Fibroblast of mammary gland (primary cell): ENCODE results near the gene CCDC86.

ENCODE experiments used
- DNase-seq: peaks from one replicate; pipeline ENCODE4 v3.0.0-alpha.2; 2010; ENCODE audit warnings: low read depth
- H3K4me3 ChIP-seq: 2 replicates; pipeline ENCODE4 v1.5.1; 2011; ENCODE audit warnings: low read depth, mild to moderate bottlenecking, low read length, moderate library complexity; ENCODE audit not compliant: control insufficient read depth
- TF ChIP-seq, protein P1 (sequence below): conservative IDR thresholded peaks from 2 replicates; pipeline ENCODE4 v1.5.1; 2011; ENCODE audit warnings: low read depth, low read length, inconsistent platforms; ENCODE audit not compliant: control insufficient read depth, insufficient read depth

The CCDC86 gene

DNA sequence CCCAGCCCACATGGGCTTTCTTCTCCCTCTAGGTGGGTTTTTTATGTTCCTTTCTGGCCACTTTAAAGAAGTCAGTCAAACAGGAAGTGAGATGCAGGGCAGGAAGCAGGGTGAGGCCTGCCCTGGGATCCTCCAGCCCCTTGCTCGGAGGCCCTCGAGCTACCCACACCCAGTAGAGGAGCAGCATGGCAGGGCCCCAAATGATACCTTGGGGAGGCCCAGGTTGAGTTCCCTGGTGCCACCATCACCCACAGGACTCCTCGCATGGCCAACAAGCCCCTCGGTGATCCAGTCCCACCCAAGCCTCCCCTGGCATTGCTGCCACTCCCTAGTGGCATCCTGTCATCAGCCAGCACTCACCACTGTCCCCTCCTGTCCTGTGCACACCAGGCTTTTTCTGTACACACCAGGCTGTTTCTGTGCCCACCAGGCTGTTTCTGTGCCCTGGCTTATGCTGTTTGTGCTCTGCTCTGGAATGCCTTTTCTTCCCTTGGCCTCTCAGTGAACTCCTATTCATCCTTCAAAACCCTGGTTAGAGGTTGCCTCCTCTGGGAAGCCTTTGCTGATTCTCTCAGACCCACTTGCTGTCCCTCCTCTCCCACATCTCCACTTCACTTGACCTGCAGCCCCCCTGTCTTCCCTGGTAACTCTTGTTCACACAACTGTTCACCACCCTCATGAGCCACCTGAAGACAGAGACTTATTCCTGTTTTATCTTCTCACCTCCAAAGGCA is 17.0 kb downstream of the CCDC86 start:
- DNase-seq = no peak

DNA sequence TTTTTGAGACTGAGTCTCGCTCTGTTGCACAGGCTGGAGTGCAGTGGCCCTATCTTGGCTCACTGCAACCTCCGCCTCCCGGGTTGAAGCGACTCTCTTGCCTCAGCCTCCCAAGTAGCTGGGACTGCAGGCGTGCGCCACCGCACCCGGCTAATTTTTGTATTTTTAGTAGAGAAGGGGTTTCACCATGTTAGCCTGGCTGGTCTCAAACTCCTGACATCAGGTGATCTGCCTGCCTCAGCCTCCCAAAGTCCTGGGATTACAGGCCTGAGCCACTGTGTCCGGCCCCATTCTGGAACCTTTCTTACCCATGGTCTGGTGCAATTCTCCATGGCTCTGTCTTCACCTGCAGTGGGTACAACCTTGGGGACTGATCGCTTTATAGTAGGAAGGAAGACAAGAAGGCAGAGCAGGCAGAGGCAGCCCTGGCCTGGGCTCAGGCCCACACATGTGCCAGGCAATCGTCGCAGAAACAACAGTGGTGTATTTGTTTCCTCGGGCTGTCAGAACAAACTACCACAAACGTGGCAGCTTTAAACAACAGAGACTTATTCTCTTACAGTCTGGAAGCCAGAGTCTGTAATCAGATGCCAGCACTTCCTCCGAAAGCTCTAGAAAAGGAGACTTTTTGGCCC is 17.8 kb downstream of the CCDC86 start:
- H3K4me3 ChIP-seq = no peak overlapping the region
- TF ChIP-seq, protein P1, sequence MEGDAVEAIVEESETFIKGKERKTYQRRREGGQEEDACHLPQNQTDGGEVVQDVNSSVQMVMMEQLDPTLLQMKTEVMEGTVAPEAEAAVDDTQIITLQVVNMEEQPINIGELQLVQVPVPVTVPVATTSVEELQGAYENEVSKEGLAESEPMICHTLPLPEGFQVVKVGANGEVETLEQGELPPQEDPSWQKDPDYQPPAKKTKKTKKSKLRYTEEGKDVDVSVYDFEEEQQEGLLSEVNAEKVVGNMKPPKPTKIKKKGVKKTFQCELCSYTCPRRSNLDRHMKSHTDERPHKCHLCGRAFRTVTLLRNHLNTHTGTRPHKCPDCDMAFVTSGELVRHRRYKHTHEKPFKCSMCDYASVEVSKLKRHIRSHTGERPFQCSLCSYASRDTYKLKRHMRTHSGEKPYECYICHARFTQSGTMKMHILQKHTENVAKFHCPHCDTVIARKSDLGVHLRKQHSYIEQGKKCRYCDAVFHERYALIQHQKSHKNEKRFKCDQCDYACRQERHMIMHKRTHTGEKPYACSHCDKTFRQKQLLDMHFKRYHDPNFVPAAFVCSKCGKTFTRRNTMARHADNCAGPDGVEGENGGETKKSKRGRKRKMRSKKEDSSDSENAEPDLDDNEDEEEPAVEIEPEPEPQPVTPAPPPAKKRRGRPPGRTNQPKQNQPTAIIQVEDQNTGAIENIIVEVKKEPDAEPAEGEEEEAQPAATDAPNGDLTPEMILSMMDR = no peak
- no peak for DNase-seq

More for the DNA sequence above, 17.0 kb downstream of the CCDC86 start:
- TF ChIP-seq, protein P1 = no peak
- no peak overlapping the region for H3K4me3 ChIP-seq

DNA sequence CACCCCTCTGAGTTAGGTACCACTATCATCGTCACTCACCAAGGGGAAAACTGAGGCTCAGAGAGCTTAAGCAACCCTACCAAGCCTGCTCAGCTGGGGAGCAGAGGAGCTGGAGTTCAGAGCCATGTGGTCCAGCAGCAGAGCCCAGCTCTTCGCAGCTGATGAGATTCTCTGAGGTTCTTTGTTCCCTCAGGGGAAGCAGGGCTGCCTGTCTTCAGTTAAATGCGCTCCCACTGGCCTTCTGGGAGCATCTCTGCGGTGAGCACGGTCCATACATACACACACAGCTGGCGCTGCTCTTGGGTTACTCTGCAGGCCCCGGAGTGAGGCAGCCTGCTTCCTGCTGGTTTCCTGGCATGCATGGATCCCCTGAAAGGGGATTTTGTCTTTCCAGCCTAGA is 19.0 kb downstream of the CCDC86 start:
- peak; percentile 38 for DNase-seq
- no peak overlapping the region for H3K4me3 ChIP-seq
- TF ChIP-seq, protein P1 = no peak

GRCh38 chr11:60862171-60862570 is 20.3 kb downstream of the CCDC86 start:
- H3K4me3 ChIP-seq = no peak overlapping the region
- DNase-seq = no peak
- TF ChIP-seq, protein P1 = no peak

- H3K4me3 ChIP-seq = no peak overlapping the region
- no peak for DNase-seq
- TF ChIP-seq, protein P1 = no peak
These were observed 21.9 kb downstream of the CCDC86 start for GRCh38 chr11:60863550-60864521.

GRCh38 chr11:60864856-60865513 is 23.1 kb downstream of the CCDC86 start:
- H3K4me3 ChIP-seq = no peak overlapping the region
- TF ChIP-seq, protein P1 = no peak
- DNase-seq = no peak
